H9 (cell line): ENCODE data around the gene BCL2L14. TPM values are rescaled to one million over a fixed set of nuclear protein-coding genes. Genes with fewer than 3 reads are reported as not detected.

Source experiments
- DNase-seq: peaks from one replicate; pipeline ENCODE4 v3.0.0-alpha.2; 2017
- H2AFZ ChIP-seq: one replicate; pipeline ENCODE4 v1.6.1; 2013; ENCODE audit warnings: mild to moderate bottlenecking, low read length, control low read depth, moderate library complexity
- H2AK5ac ChIP-seq: 2 replicates; pipeline ENCODE4 v1.6.1; 2013; ENCODE audit warnings: low read length, control low read depth, mixed read lengths; ENCODE audit not compliant: insufficient read length
- H2BK120ac ChIP-seq: one replicate; pipeline ENCODE4 v1.6.1; 2013; ENCODE audit warnings: low read depth, mild to moderate bottlenecking, low read length, control low read depth, inconsistent platforms; ENCODE audit not compliant: poor library complexity, severe bottlenecking
- H2BK12ac ChIP-seq: 2 replicates; pipeline ENCODE4 v1.6.1; 2013; ENCODE audit warnings: low read length, control low read depth, mixed read lengths, low read depth; ENCODE audit not compliant: insufficient read length
- H2BK15ac ChIP-seq: 2 replicates; pipeline ENCODE4 v1.6.1; 2013; ENCODE audit warnings: low read depth, low read length, control low read depth
- H2BK20ac ChIP-seq: one replicate; pipeline ENCODE4 v1.6.1; 2013; ENCODE audit warnings: low read depth, mild to moderate bottlenecking, low read length, control low read depth, inconsistent platforms; ENCODE audit not compliant: poor library complexity, severe bottlenecking
- H2BK5ac ChIP-seq: 2 replicates; pipeline ENCODE4 v1.6.1; 2013; ENCODE audit warnings: low read length, control low read depth, mixed read lengths; ENCODE audit not compliant: insufficient read length
- H3K14ac ChIP-seq: 2 replicates; pipeline ENCODE4 v1.6.1; 2013; ENCODE audit warnings: low read length, control low read depth; ENCODE audit not compliant: insufficient read depth
- H3K18ac ChIP-seq: 2 replicates; pipeline ENCODE4 v1.6.1; 2013; ENCODE audit warnings: low read depth, mild to moderate bottlenecking, mixed read lengths, low read length, control low read depth; ENCODE audit not compliant: insufficient read length
- H3K23ac ChIP-seq: 2 replicates; pipeline ENCODE4 v1.6.1; 2013; ENCODE audit warnings: low read length, control low read depth, mixed read lengths, low read depth; ENCODE audit not compliant: insufficient read length
- H3K23me2 ChIP-seq: 2 replicates; pipeline ENCODE4 v1.6.1; 2013; ENCODE audit warnings: low read depth, mild to moderate bottlenecking, mixed read lengths, low read length, control low read depth; ENCODE audit not compliant: insufficient read length, poor library complexity, severe bottlenecking
- H3K27ac ChIP-seq: 2 replicates; pipeline ENCODE4 v1.5.1; 2013; ENCODE audit warnings: low read length, control low read depth, mixed read lengths, low read depth; ENCODE audit not compliant: insufficient read length
- H3K27me3 ChIP-seq: 2 replicates; pipeline ENCODE4 v1.6.1; 2013; ENCODE audit warnings: low read length, control low read depth, inconsistent platforms; ENCODE audit not compliant: insufficient read depth
- H3K4ac ChIP-seq: 2 replicates; pipeline ENCODE4 v1.6.1; 2013; ENCODE audit warnings: low read depth, mild to moderate bottlenecking, control low read depth, inconsistent platforms, low read length, moderate library complexity
- H3K4me1 ChIP-seq: 2 replicates; pipeline ENCODE4 v1.6.1; 2013; ENCODE audit warnings: low read length, control low read depth, inconsistent platforms; ENCODE audit not compliant: insufficient read depth
- H3K4me2 ChIP-seq: 2 replicates; pipeline ENCODE4 v1.6.1; 2013; ENCODE audit warnings: low read length, control low read depth, mixed read lengths; ENCODE audit not compliant: insufficient read length, insufficient read depth
- H3K56ac ChIP-seq: 2 replicates; pipeline ENCODE4 v1.6.1; 2013; ENCODE audit warnings: low read depth, mild to moderate bottlenecking, mixed read lengths, low read length, control low read depth; ENCODE audit not compliant: insufficient read length
- H3K79me1 ChIP-seq: 2 replicates; pipeline ENCODE4 v1.6.1; 2013; ENCODE audit warnings: low read depth, mild to moderate bottlenecking, moderate library complexity, low read length, control low read depth, inconsistent platforms; ENCODE audit not compliant: insufficient read depth, poor library complexity, severe bottlenecking
- H3K79me2 ChIP-seq: 2 replicates; pipeline ENCODE4 v1.6.1; 2013; ENCODE audit warnings: low read length, control low read depth, inconsistent platforms; ENCODE audit not compliant: insufficient read depth
- H3K9ac ChIP-seq: 2 replicates; pipeline ENCODE4 v1.6.1; 2013; ENCODE audit warnings: low read length, control low read depth, mixed read lengths; ENCODE audit not compliant: insufficient read length; ENCODE audit errors: extremely low read depth
- H3K9me3 ChIP-seq: one replicate; pipeline ENCODE4 v1.6.1; 2013; ENCODE audit warnings: low read depth, low read length, inconsistent platforms; ENCODE audit not compliant: control insufficient read depth
- H3T11ph ChIP-seq: one replicate; pipeline ENCODE4 v1.6.1; 2013; ENCODE audit warnings: mild to moderate bottlenecking, low read length, control low read depth, inconsistent platforms
- H4K20me1 ChIP-seq: one replicate; pipeline ENCODE4 v1.6.1; 2013; ENCODE audit not compliant: control insufficient read depth, insufficient read length, insufficient read depth
- H4K5ac ChIP-seq: 2 replicates; pipeline ENCODE4 v1.6.1; 2013; ENCODE audit warnings: low read depth, mild to moderate bottlenecking, mixed read lengths, low read length, control low read depth; ENCODE audit not compliant: insufficient read length
- H4K8ac ChIP-seq: replicated peaks from 2 replicates; pipeline ENCODE4 v1.6.1; 2013; ENCODE audit warnings: low read length, control low read depth, mixed read lengths, low read depth; ENCODE audit not compliant: insufficient read length
- H4K91ac ChIP-seq: 2 replicates; pipeline ENCODE4 v1.6.1; 2013; ENCODE audit warnings: low read depth, mild to moderate bottlenecking, moderate library complexity, mixed read lengths, low read length, control low read depth; ENCODE audit not compliant: insufficient read length
- H3K27ac Mint-ChIP-seq, 3 experiments: 2 replicates in 2 of 3; 3 replicates in 1 of 3; pipeline ENCODE4 v1.8.0; 2020 to 2021; ENCODE audit warnings: mixed read lengths in 3 of 3, mild to moderate bottlenecking in 1 of 3, moderate library complexity in 1 of 3
- H3K27me3 Mint-ChIP-seq: 2 replicates; pipeline ENCODE4 v1.8.0; 2021; ENCODE audit warnings: low read depth, mild to moderate bottlenecking, moderate library complexity, mixed read lengths
- H3K36me3 Mint-ChIP-seq, 3 experiments: 2 replicates in 2 of 3; 3 replicates in 1 of 3; pipeline ENCODE4 v1.8.0; 2020 to 2021; ENCODE audit warnings: low read depth in 3 of 3, mixed read lengths in 3 of 3; ENCODE audit not compliant: insufficient read depth in 1 of 3
- H3K4me1 Mint-ChIP-seq, 2 experiments: 2 replicates each; pipeline ENCODE4 v1.8.0; 2020; ENCODE audit warnings: mixed read lengths in 2 of 2
- H3K4me3 Mint-ChIP-seq, 2 experiments: 2 replicates in 1 of 2; 3 replicates in 1 of 2; pipeline ENCODE4 v1.8.0; 2020 to 2021; ENCODE audit warnings: mild to moderate bottlenecking in 2 of 2, mixed read lengths in 2 of 2, moderate library complexity in 1 of 2
- H3K9me3 Mint-ChIP-seq, 2 experiments: 2 replicates in 1 of 2; 3 replicates in 1 of 2; pipeline ENCODE4 v1.8.0; 2020; ENCODE audit warnings: mild to moderate bottlenecking in 2 of 2, mixed read lengths in 2 of 2, moderate library complexity in 1 of 2
- CTCF ChIP-seq: fragments of 200-600 bp; sonication (generic); conservative IDR thresholded peaks from 3 replicates; pipeline ENCODE4 v1.8.0; 2021; ENCODE audit warnings: antibody characterized with exemption, mild to moderate bottlenecking
- WGBS: extraction: QIAGEN DNeasy Blood & Tissue Kit; methylation state at CpG from one replicate; pipeline ENCODE4 v1.1.7; 2013; ENCODE audit warnings: missing lambda C conversion rate, low lambda C conversion rate, mixed read lengths; ENCODE audit not compliant: insufficient read length; ENCODE audit errors: extremely low coverage; 5-methylcytosine and 5-hydroxymethylcytosine counted together
- total RNA-seq: library from RNA; stranded (reverse); gene quantifications from 2 replicates; pipeline ENCODE4 v1.2.1, GENCODE V29; 2021

The BCL2L14 gene
- total RNA-seq, 1 experiment from 2014 or later, result 0.28 TPM

GRCh38 chr12:12133785-12134184 is 63.0 kb downstream of the BCL2L14 start:
- Histone ChIP-seq H3K23me2 (no peaks in the 10 kb centered on the region), H2AK5ac (no peak overlapping the region), H3K9ac (no peak overlapping the region), H2AFZ (no peak overlapping the region), H2BK20ac (no peak overlapping the region), H3K27me3 (no peaks in the 10 kb centered on the region), H3K79me1 (no peaks in the 10 kb centered on the region), H3K4me2 (no peak overlapping the region), H4K5ac (no peak overlapping the region), H2BK5ac (no peak overlapping the region), H3K27ac (no peak overlapping the region), H3K4me1 (no peaks in the 10 kb centered on the region), H2BK15ac (no peak overlapping the region), H4K91ac (no peak overlapping the region), H3K14ac (no peak overlapping the region), H3K56ac (no peak overlapping the region), H3K4ac (no peak overlapping the region), H3K18ac (no peak overlapping the region), H2BK12ac (no peak overlapping the region), H3K23ac (no peak overlapping the region), H4K20me1 (no peaks in the 10 kb centered on the region), H3T11ph (no peak overlapping the region), H4K8ac (no peak overlapping the region), H3K79me2 (no peaks in the 10 kb centered on the region; the same call in 1 of the 2 replicates), H3K9me3 (no peaks in the 10 kb centered on the region), H2BK120ac (no peak overlapping the region)
- Mint-ChIP-seq H3K27me3 (no peaks in the 10 kb centered on the region), H3K9me3 (no peaks in the 10 kb centered on the region), H3K27ac (no peak overlapping the region), H3K4me3 (no peak overlapping the region), H3K36me3 (peaks cover 25 to 60% (median 48%) of the 10 kb centered on the region in 3 experiments; a peak in 6 of 7 replicates), H3K4me1 (peaks cover 0 to 8% of the 10 kb centered on the region in 2 experiments; a peak in 2 of 4 replicates)
- WGBS, result 100% methylated on average over 3 of the region's 5 CpGs
- no peak for TF ChIP-seq CTCF
- DNase-seq, result no peak
